GM12878 (cell line): ENCODE measurements around the gene N4BP2. TPM values are rescaled to one million over a fixed set of nuclear protein-coding genes. Genes with fewer than 3 reads are reported as not detected.
"Not testable (repeated sequence)": the region's sequence is repeated elsewhere in the genome, so short reads cannot be mapped to it uniquely, and the experiment has no call there.

ENCODE experiments used
- ATAC-seq: fragments of 200-7000 bp; cut with Tn5 transposase; 3 replicates; pipeline ENCODE4 v1.9.1; 2020; ENCODE audit warnings: mild to moderate bottlenecking, moderate library complexity
- BruUV-seq: library from RNA; stranded (reverse); fragments of 400-500 nt; replicated peaks from 2 replicates; lab custom pipeline; 2021; lab: Mats Ljungman, UMichigan
- CTCF ChIA-PET: fragments of 300-600 bp; sonication (Branson Sonifier 250); formaldehyde crosslinking; extraction: SDS; loops from one replicate; lab custom pipeline; 2021; ENCODE audit warnings: inconsistent platforms; lab: Yijun Ruan, JAX
- POLR2A ChIA-PET: fragments of 350-600 bp; formaldehyde crosslinking; extraction: SDS; loops from one replicate; lab custom pipeline; 2021; ENCODE audit warnings: inconsistent platforms; lab: Charles Lee
- RAD21 ChIA-PET: fragments of 300-600 bp; sonication (Branson Sonifier 250); formaldehyde crosslinking; loops from one replicate; lab custom pipeline; 2023; ENCODE audit warnings: antibody characterized with exemption; ENCODE audit not compliant: unreplicated experiment; lab: Charles Lee
- SMC1A ChIA-PET: fragments of 300-600 bp; sonication (Branson Sonifier 250); formaldehyde crosslinking; loops from one replicate; lab custom pipeline; 2023; ENCODE audit not compliant: unreplicated experiment, uncharacterized antibody; lab: Charles Lee
- DNase-seq: peaks from one replicate; pipeline ENCODE4 v3.0.0-alpha.2; 2011; ENCODE audit warnings: low read depth, low spot score
- FAIRE-seq: peaks from 3 replicates; lab custom pipeline; 2011; peaks lifted over from hg19 to GRCh38; lab: Jason Lieb, UNC
- H2AFZ ChIP-seq: 2 replicates; pipeline ENCODE4 v1.6.0; 2011; ENCODE audit warnings: low read depth, low read length, control low read depth; ENCODE audit not compliant: control insufficient read depth
- H3K27ac ChIP-seq: 2 replicates; pipeline ENCODE4 v1.5.1; 2011; ENCODE audit warnings: control low read depth; ENCODE audit not compliant: control insufficient read depth, insufficient read depth
- H3K27me3 ChIP-seq, 2 experiments: replicated peaks in 1 of 2; 2 replicates each; pipeline versions ENCODE4 v1.6.0 to v1.6.1; 2011; ENCODE audit warnings: low read length in 1 of 2; ENCODE audit not compliant: control insufficient read depth in 2 of 2, insufficient read depth in 2 of 2
- H3K36me3 ChIP-seq, 2 experiments: 2 replicates each; pipeline ENCODE4 v1.5.1; 2011; ENCODE audit warnings: low read length in 1 of 2; ENCODE audit not compliant: control insufficient read depth in 2 of 2, insufficient read depth in 2 of 2
- H3K4me1 ChIP-seq: 2 replicates; pipeline ENCODE4 v1.6.1; 2011; ENCODE audit warnings: mild to moderate bottlenecking, low read length, moderate library complexity, mixed read lengths; ENCODE audit not compliant: control insufficient read depth, insufficient read depth
- H3K4me2 ChIP-seq: 2 replicates; pipeline ENCODE4 v1.6.0; 2011; ENCODE audit warnings: control low read depth; ENCODE audit not compliant: control insufficient read depth, insufficient read depth
- H3K4me3 ChIP-seq: fragments of 200-600 bp; sonication (generic); 2 replicates; pipeline ENCODE4 v1.5.1; 2016
- H3K79me2 ChIP-seq: 2 replicates; pipeline ENCODE4 v1.6.0; 2011; ENCODE audit warnings: low read length; ENCODE audit not compliant: control insufficient read depth, insufficient read depth
- H3K9ac ChIP-seq: 2 replicates; pipeline ENCODE4 v1.8.0; 2011; ENCODE audit warnings: low read length, control low read depth, mixed read lengths; ENCODE audit not compliant: control insufficient read depth, insufficient read depth
- H3K9me3 ChIP-seq: replicated peaks from 3 replicates; pipeline ENCODE4 v1.5.1; 2011; ENCODE audit warnings: mild to moderate bottlenecking, low read length; ENCODE audit not compliant: control insufficient read depth, insufficient read depth
- H4K20me1 ChIP-seq: 2 replicates; pipeline ENCODE4 v1.6.0; 2011; ENCODE audit not compliant: control insufficient read depth, insufficient read depth
- MYC ChIP-seq: IDR thresholded peaks from 2 replicates; pipeline ENCODE4 v1.6.1; 2011; ENCODE audit warnings: mild to moderate bottlenecking, low read length, moderate library complexity, inconsistent platforms; ENCODE audit not compliant: insufficient read depth, insufficient replicate concordance, insufficient read length, severe bottlenecking
- NFXL1 ChIP-seq: fragments of 450-650 bp; IDR thresholded peaks from 2 replicates; pipeline ENCODE4 v1.6.1; 2017; ENCODE audit warnings: antibody characterized with exemption, mild to moderate bottlenecking, borderline replicate concordance
- NR2C2 ChIP-seq: IDR thresholded peaks from 2 replicates; pipeline ENCODE4 v1.6.1; 2011; ENCODE audit warnings: borderline replicate concordance, low read depth; ENCODE audit not compliant: control insufficient read depth, insufficient read length
- PAX8 ChIP-seq: fragments of 450-650 bp; IDR thresholded peaks from 2 replicates; pipeline ENCODE4 v1.6.1; 2017; ENCODE audit warnings: mild to moderate bottlenecking, moderate library complexity
- WGBS: methylation state at CpG from one replicate; pipeline ENCODE4 v1.1.6; 2016; ENCODE audit warnings: low lambda C conversion rate; ENCODE audit not compliant: insufficient replicate concordance, insufficient coverage; ENCODE audit errors: missing lambda C conversion rate; 5-methylcytosine and 5-hydroxymethylcytosine counted together
- in situ Hi-C: fragments of 300-500 bp; cut with MboI; formaldehyde crosslinking; loops from 9 replicates; pipeline ENCODE4 v1.14.3; 2018; ENCODE audit warnings: mixed read lengths
- intact Hi-C: fragments of 100-400 bp; cut with micrococcal nuclease; formaldehyde crosslinking; loops from one replicate; pipeline ENCODE4 v1.14.2; 2022; ENCODE audit not compliant: unreplicated experiment
- polyA plus RNA-seq, 11 experiments: library from polyadenylated mRNA; depleted of rRNA in 4 of 11; unstranded in 6 of 11; stranded (reverse) in 5 of 11; fragments of >200 nt; fragmentation: Nextera tagmentation in 4 of 11; fragmentation: Illumina TruSeq in 1 of 11; extraction: Ambion mirVana in 4 of 11; extraction: Trizol in 1 of 11; gene quantifications; 1 replicate in 1 of 11; 2 replicates in 10 of 11; pipeline versions ENCODE4 v1.2.1 to v1.2.3, GENCODE V29; 2011 to 2016; ENCODE audit warnings: inconsistent platforms in 2 of 11, missing spikeins in 2 of 11, low read depth in 1 of 11
- total RNA-seq, 4 experiments: library from RNA; depleted of rRNA in 3 of 4; stranded (reverse); fragments of >200 nt in 3 of 4; fragmentation: Illumina TruSeq in 1 of 4; extraction: Trizol in 1 of 4; gene quantifications; 2 replicates each; pipeline versions ENCODE4 v1.2.1 to v1.2.3, GENCODE V29; 2013 to 2021
- TF ChIP-seq, protein P1 (sequence below): IDR thresholded peaks from 2 replicates; pipeline ENCODE4 v1.6.1; 2012; ENCODE audit warnings: mild to moderate bottlenecking, low read depth, low read length

N4BP2 gene
- total and polyA plus RNA-seq, 10 of the 15 experiments (the other 5 are each of a cell fraction or from before 2014, with no cell fraction given): 2.3 to 18.7 (median 10.0) TPM

GRCh38 chr4:40099010-40099409 lies 42.4 kb downstream of the N4BP2 start (continued):
- TF ChIP-seq PAX8 (no peak), NFXL1 (no peak), MYC (no peak), NR2C2 (no peak)
- TF ChIP-seq, protein P1, sequence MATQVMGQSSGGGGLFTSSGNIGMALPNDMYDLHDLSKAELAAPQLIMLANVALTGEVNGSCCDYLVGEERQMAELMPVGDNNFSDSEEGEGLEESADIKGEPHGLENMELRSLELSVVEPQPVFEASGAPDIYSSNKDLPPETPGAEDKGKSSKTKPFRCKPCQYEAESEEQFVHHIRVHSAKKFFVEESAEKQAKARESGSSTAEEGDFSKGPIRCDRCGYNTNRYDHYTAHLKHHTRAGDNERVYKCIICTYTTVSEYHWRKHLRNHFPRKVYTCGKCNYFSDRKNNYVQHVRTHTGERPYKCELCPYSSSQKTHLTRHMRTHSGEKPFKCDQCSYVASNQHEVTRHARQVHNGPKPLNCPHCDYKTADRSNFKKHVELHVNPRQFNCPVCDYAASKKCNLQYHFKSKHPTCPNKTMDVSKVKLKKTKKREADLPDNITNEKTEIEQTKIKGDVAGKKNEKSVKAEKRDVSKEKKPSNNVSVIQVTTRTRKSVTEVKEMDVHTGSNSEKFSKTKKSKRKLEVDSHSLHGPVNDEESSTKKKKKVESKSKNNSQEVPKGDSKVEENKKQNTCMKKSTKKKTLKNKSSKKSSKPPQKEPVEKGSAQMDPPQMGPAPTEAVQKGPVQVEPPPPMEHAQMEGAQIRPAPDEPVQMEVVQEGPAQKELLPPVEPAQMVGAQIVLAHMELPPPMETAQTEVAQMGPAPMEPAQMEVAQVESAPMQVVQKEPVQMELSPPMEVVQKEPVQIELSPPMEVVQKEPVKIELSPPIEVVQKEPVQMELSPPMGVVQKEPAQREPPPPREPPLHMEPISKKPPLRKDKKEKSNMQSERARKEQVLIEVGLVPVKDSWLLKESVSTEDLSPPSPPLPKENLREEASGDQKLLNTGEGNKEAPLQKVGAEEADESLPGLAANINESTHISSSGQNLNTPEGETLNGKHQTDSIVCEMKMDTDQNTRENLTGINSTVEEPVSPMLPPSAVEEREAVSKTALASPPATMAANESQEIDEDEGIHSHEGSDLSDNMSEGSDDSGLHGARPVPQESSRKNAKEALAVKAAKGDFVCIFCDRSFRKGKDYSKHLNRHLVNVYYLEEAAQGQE: no peak

DNA sequence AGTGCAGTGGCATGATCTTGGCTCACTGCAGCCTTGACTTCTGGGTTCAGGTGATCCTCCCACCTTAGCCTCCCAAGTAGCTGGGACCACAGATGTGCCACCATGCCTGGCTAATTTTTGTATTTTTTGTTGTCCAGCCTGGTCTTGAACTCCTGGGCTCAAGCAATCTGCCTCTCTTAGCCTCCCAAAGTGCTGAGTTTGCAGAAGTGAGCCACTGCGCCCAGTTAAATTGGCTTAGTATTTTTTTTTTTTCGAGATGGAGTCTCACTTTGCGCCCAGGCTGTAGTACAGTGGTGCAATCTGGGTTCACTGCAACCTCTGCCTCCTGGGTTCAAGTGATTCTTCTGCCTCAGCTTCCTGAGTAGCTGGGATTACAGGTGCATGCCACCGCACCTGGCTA lies 50.5 kb downstream of the N4BP2 start:
- H3K36me3 ChIP-seq, intact Hi-C loops, H3K79me2 ChIP-seq, FAIRE-seq, CTCF ChIA-PET, H3K4me1 ChIP-seq, SMC1A ChIA-PET, H3K4me3 ChIP-seq, H3K9me3 ChIP-seq, ATAC-seq, H3K4me2 ChIP-seq, H2AFZ ChIP-seq, DNase-seq, H3K27me3 ChIP-seq, H3K9ac ChIP-seq, in situ Hi-C loops, H4K20me1 ChIP-seq, POLR2A ChIA-PET, RAD21 ChIA-PET, BruUV-seq, H3K27ac ChIP-seq: not testable (repeated sequence)
- 94% methylated on average over 4 of the region's 4 CpGs for WGBS
